DND-41 (cell line): ENCODE data around the gene TMCC1.

Experiments used
- EZH2 ChIP-seq: IDR thresholded peaks from 3 replicates; pipeline ENCODE4 v1.6.1; 2012; ENCODE audit warnings: borderline replicate concordance, low read depth, mild to moderate bottlenecking, moderate library complexity, low read length, inconsistent platforms; ENCODE audit not compliant: severe bottlenecking
- TF ChIP-seq, protein P1 (sequence below): IDR thresholded peaks from 2 replicates; pipeline ENCODE4 v1.5.1; 2012; ENCODE audit warnings: borderline replicate concordance, low read length, moderate library complexity, mild to moderate bottlenecking; ENCODE audit not compliant: poor library complexity, severe bottlenecking; ENCODE audit errors: extremely low read depth

DNA sequence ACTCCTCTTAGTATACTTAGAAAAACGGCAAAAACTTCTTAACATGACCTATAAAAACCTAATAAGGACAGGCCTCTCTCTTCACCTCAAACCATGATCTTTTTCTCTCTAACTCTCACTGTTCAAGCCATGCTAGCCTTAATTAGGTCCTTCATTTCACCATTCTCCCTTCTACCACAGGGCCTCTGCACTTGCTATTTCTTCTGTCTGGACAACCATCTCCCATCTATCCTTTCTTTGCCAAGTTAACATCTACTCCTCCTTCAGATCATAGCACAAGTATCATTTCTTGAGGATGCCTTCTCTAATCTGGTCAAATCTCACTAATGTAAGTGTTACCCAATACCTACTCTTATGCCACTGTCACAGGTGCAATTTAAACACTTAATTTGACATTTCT is 39.1 kb downstream of the TMCC1 start:
- TF ChIP-seq, protein P1, sequence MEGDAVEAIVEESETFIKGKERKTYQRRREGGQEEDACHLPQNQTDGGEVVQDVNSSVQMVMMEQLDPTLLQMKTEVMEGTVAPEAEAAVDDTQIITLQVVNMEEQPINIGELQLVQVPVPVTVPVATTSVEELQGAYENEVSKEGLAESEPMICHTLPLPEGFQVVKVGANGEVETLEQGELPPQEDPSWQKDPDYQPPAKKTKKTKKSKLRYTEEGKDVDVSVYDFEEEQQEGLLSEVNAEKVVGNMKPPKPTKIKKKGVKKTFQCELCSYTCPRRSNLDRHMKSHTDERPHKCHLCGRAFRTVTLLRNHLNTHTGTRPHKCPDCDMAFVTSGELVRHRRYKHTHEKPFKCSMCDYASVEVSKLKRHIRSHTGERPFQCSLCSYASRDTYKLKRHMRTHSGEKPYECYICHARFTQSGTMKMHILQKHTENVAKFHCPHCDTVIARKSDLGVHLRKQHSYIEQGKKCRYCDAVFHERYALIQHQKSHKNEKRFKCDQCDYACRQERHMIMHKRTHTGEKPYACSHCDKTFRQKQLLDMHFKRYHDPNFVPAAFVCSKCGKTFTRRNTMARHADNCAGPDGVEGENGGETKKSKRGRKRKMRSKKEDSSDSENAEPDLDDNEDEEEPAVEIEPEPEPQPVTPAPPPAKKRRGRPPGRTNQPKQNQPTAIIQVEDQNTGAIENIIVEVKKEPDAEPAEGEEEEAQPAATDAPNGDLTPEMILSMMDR = no peak
- no peak for TF ChIP-seq EZH2
